CD8-positive, alpha-beta memory T cell (primary cell): ENCODE results near the gene IL37. TPM values are rescaled to one million over a fixed set of nuclear protein-coding genes. Genes with fewer than 3 reads are reported as not detected.

ENCODE experiments used
- CTCF ChIA-PET: fragments of 350-600 bp; sonication (Branson Sonifier 250); formaldehyde crosslinking; loops from one replicate; lab custom pipeline; 2021; ENCODE audit warnings: antibody characterized with exemption; lab: Charles Lee
- POLR2A ChIA-PET: fragments of 350-600 bp; sonication (Branson Sonifier 250); formaldehyde crosslinking; loops from one replicate; lab custom pipeline; 2021; ENCODE audit warnings: antibody characterized with exemption; lab: Charles Lee
- DNase-seq, 5 donors: peaks; one replicate each; pipeline versions ENCODE4 v3.0.0 to v3.0.0-alpha.2; 2020 to 2022; ENCODE audit warnings: mixed read lengths in 1 of 5
- H3K27ac ChIP-seq: one replicate; pipeline ENCODE4 v1.7.0; 2013; ENCODE audit warnings: low read depth, mild to moderate bottlenecking, low read length, moderate library complexity
- H3K27me3 ChIP-seq: 2 replicates; pipeline ENCODE4 v1.7.0; 2013; ENCODE audit warnings: low read length, mild to moderate bottlenecking; ENCODE audit not compliant: insufficient read depth, poor library complexity, severe bottlenecking
- H3K36me3 ChIP-seq: 2 replicates; pipeline ENCODE4 v1.7.0; 2013; ENCODE audit warnings: mild to moderate bottlenecking, low read length, moderate library complexity; ENCODE audit not compliant: insufficient read depth
- H3K4me1 ChIP-seq: 2 replicates; pipeline ENCODE4 v1.7.0; 2013; ENCODE audit warnings: mild to moderate bottlenecking, low read length, moderate library complexity; ENCODE audit not compliant: insufficient read depth
- H3K4me3 ChIP-seq: 2 replicates; pipeline ENCODE4 v1.7.0; 2013; ENCODE audit warnings: mild to moderate bottlenecking, low read length
- H3K9me3 ChIP-seq: 2 replicates; pipeline ENCODE4 v1.7.0; 2013; ENCODE audit warnings: mild to moderate bottlenecking, low read length
- H3K27ac Mint-ChIP-seq, 8 donors: one replicate each; pipeline ENCODE4 v1.8.0; 2020 to 2021; ENCODE audit warnings: mixed read lengths in 8 of 8, mild to moderate bottlenecking in 6 of 8, inconsistent platforms in 3 of 8, moderate library complexity in 3 of 8
- H3K27me3 Mint-ChIP-seq, 2 donors: one replicate each; pipeline ENCODE4 v1.8.0; 2020 to 2021; ENCODE audit warnings: mixed read lengths in 2 of 2, mild to moderate bottlenecking in 1 of 2, moderate library complexity in 1 of 2
- H3K36me3 Mint-ChIP-seq, 3 donors: one replicate each; pipeline ENCODE4 v1.8.0; 2020 to 2021; ENCODE audit warnings: mixed read lengths in 3 of 3, inconsistent platforms in 1 of 3, mild to moderate bottlenecking in 1 of 3
- H3K4me1 Mint-ChIP-seq, 3 donors: one replicate each; pipeline ENCODE4 v1.8.0; 2020 to 2021; ENCODE audit warnings: mixed read lengths in 3 of 3, inconsistent platforms in 1 of 3, mild to moderate bottlenecking in 1 of 3
- H3K4me3 Mint-ChIP-seq, 7 donors: one replicate each; pipeline ENCODE4 v1.8.0; 2020 to 2021; ENCODE audit warnings: mixed read lengths in 7 of 7, mild to moderate bottlenecking in 6 of 7, moderate library complexity in 4 of 7, inconsistent platforms in 2 of 7
- H3K9me3 Mint-ChIP-seq, 5 donors: one replicate each; pipeline ENCODE4 v1.8.0; 2020 to 2022; ENCODE audit warnings: mixed read lengths in 5 of 5, mild to moderate bottlenecking in 3 of 5, moderate library complexity in 2 of 5, inconsistent platforms in 1 of 5
- polyA plus RNA-seq: library from polyadenylated mRNA; unstranded; fragments of 300-500 nt; fragmentation: Illumina TruSeq; gene quantifications from one replicate; pipeline ENCODE4 v1.2.3, GENCODE V29; 2021
- total RNA-seq, 2 experiments: library from RNA; stranded (reverse); gene quantifications; one replicate each; pipeline ENCODE4 v1.2.3, GENCODE V29; 2021

IL37 gene
- total and polyA plus RNA-seq, 3 experiments from 2014 or later = not detected

DNA sequence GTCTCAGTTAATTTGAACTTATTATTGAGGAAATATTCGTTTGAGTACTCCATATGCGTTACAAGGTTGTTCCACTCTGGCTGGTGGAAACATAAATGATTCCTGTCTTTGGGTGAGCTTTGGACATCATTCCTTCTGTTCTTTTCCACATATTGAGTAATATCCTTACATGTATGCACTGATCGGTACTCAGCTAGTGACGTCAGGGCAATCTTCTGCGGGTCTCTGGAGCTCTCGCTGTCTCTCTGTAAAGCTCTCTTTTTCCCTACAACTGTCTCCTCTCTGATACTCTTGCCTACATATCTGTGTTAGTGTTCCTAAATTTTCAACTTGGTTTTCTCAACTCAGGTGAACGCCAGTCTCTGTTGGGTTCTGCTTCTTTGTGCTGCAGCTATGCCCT lies 43.4 kb downstream of the IL37 start:
- H3K9me3 Mint-ChIP-seq = peaks cover 0 to 5% (median 0%) of the 10 kb centered on the region in 5 donors
- Histone ChIP-seq H3K4me3 (no peak overlapping the region), H3K4me1 (no peaks in the 10 kb centered on the region), H3K36me3 (no peaks in the 10 kb centered on the region), H3K27ac (no peak overlapping the region), H3K9me3 (no peaks in the 10 kb centered on the region), H3K27me3 (peaks cover 7% of the 10 kb centered on the region)
- no peak for DNase-seq
- peaks cover 13 to 41% of the 10 kb centered on the region in 2 donors for H3K27me3 Mint-ChIP-seq
- H3K36me3 Mint-ChIP-seq = no peaks in the 10 kb centered on the region
- H3K4me1 Mint-ChIP-seq = no peaks in the 10 kb centered on the region
- H3K4me3 Mint-ChIP-seq = no peak overlapping the region
- H3K27ac Mint-ChIP-seq = no peak overlapping the region
- ChIA-PET POLR2A (no interaction called here), CTCF (interaction anchor here (1.0 to 2.2 kb wide), 2 partner anchors 13 to 204 kb away, joined by 4 to 9 read pairs; no protein-coding TSS in a partner anchor)

DNA sequence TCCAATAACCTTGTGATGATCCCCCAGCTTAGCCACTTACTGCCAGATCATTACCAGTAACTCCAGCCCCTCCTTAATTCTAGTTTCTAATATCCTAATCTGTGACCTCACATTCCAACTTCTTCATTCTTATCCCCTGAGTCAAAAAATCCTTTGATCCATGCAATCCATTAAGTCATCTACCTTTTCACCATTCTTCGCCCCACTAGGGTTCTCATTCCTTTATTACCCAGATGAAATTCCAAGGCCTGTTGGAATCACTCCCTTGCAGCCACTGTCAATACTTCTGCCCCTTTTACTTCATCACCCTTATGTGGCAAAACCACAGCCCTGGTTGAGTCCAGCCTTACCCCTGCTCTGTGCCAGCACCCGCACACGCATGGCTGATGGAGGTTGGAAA lies 46.5 kb downstream of the IL37 start:
- H3K36me3 ChIP-seq = no peaks in the 10 kb centered on the region
- peaks cover 0 to 18% of the 10 kb centered on the region in 2 donors for H3K27me3 Mint-ChIP-seq
- CTCF ChIA-PET = interaction anchor here (1.1 to 1.7 kb wide), 2 partner anchors 16 to 214 kb away, joined by 3 to 6 read pairs; no protein-coding TSS in a partner anchor
- no peak overlapping the region for H3K4me3 Mint-ChIP-seq
- no peak overlapping the region for H3K4me3 ChIP-seq
- no peak overlapping the region for H3K27ac ChIP-seq
- no peak overlapping the region for H3K27ac Mint-ChIP-seq
- POLR2A ChIA-PET = no interaction called here
- no peaks in the 10 kb centered on the region for H3K36me3 Mint-ChIP-seq
- H3K9me3 Mint-ChIP-seq = no peaks in the 10 kb centered on the region
- H3K9me3 ChIP-seq = no peaks in the 10 kb centered on the region
- H3K4me1 ChIP-seq = no peaks in the 10 kb centered on the region
- DNase-seq = no peak
- peaks cover 7% of the 10 kb centered on the region for H3K27me3 ChIP-seq
- no peaks in the 10 kb centered on the region for H3K4me1 Mint-ChIP-seq

GRCh38 chr2:112958428-112959108 lies 47.6 kb downstream of the IL37 start:
- no peak overlapping the region for H3K27ac ChIP-seq
- no peaks in the 10 kb centered on the region for H3K4me1 Mint-ChIP-seq
- no peaks in the 10 kb centered on the region for H3K9me3 ChIP-seq
- no peaks in the 10 kb centered on the region for H3K4me1 ChIP-seq
- no peaks in the 10 kb centered on the region for H3K36me3 ChIP-seq
- no peak overlapping the region for H3K27ac Mint-ChIP-seq
- ChIA-PET POLR2A (no interaction called here), CTCF (interaction anchor here (1.0 to 1.7 kb wide), 6 partner anchors 12 to 215 kb away, joined by 3 to 8 read pairs (median 4); partner anchors contain the start of gene IL36G)
- H3K4me3 ChIP-seq = no peak overlapping the region
- H3K27me3 ChIP-seq = peaks cover 7% of the 10 kb centered on the region
- peaks cover 0 to 11% of the 10 kb centered on the region in 2 donors for H3K27me3 Mint-ChIP-seq
- no peaks in the 10 kb centered on the region for H3K9me3 Mint-ChIP-seq
- no peak overlapping the region for H3K4me3 Mint-ChIP-seq
- peak in 3 of 5 donors; percentile 30 to 50 (median 46) for DNase-seq
- H3K36me3 Mint-ChIP-seq = no peaks in the 10 kb centered on the region

GRCh38 chr2:112959109-112959812 lies 48.3 kb downstream of the IL37 start:
- Histone ChIP-seq H3K4me1 (no peaks in the 10 kb centered on the region), H3K36me3 (no peaks in the 10 kb centered on the region), H3K4me3 (no peak overlapping the region), H3K9me3 (no peaks in the 10 kb centered on the region), H3K27ac (no peak overlapping the region), H3K27me3 (peaks cover 7% of the 10 kb centered on the region)
- Mint-ChIP-seq H3K4me3 (no peak overlapping the region), H3K27ac (no peak overlapping the region), H3K27me3 (peaks cover 0 to 12% of the 10 kb centered on the region in 2 donors), H3K4me1 (no peaks in the 10 kb centered on the region), H3K9me3 (no peaks in the 10 kb centered on the region), H3K36me3 (no peaks in the 10 kb centered on the region)
- POLR2A ChIA-PET = no interaction called here
- CTCF ChIA-PET = interaction anchor here (1.0 to 1.9 kb wide), 6 partner anchors 11 to 210 kb away, joined by 3 to 8 read pairs (median 6); partner anchors contain the start of gene IL36G
- no peak for DNase-seq

DNA sequence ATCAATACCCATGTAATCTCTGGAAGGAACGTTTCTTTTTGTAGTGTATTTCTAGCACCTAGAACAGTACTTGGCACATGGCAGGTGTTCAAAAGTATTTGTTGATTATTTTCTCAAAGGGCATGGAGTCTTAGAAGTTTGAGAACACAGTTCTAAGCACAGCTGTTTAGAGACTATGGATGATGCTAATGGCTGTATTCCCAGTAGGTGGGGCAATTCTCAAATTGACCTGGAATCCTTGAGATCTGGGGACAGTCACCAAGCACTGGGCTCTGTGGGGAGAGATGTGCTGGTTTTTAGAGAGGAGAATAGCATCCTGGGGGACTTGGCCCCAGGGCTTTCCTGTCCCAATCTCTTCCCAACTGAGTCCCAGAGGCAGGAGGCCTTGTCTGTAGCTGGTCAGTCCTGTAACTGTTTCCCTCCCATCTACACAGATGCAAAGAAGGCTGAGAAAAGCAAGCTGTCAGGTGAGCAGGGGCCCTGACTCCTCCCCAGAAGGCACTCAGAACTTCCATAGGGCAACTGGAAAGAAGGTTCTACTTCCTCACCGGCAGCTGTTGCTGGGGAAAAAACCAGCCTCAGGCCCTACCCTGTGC lies 49.4 kb downstream of the IL37 start:
- no peaks in the 10 kb centered on the region for H3K9me3 Mint-ChIP-seq
- no peak overlapping the region for H3K27ac ChIP-seq
- no peak for DNase-seq
- ChIA-PET CTCF (interaction anchor here (1.0 to 1.9 kb wide), 3 partner anchors 10 to 211 kb away, joined by 3 to 8 read pairs (median 6); partner anchors contain the start of gene IL36G), POLR2A (no interaction called here)
- H3K36me3 Mint-ChIP-seq = no peaks in the 10 kb centered on the region
- no peak overlapping the region for H3K4me3 ChIP-seq
- H3K4me1 ChIP-seq = no peaks in the 10 kb centered on the region
- H3K27me3 ChIP-seq = no peaks in the 10 kb centered on the region
- peaks cover 0 to 5% of the 10 kb centered on the region in 2 donors for H3K27me3 Mint-ChIP-seq
- no peak overlapping the region for H3K27ac Mint-ChIP-seq
- no peaks in the 10 kb centered on the region for H3K36me3 ChIP-seq
- H3K4me3 Mint-ChIP-seq = no peak overlapping the region
- no peaks in the 10 kb centered on the region for H3K4me1 Mint-ChIP-seq
- no peaks in the 10 kb centered on the region for H3K9me3 ChIP-seq

DNA sequence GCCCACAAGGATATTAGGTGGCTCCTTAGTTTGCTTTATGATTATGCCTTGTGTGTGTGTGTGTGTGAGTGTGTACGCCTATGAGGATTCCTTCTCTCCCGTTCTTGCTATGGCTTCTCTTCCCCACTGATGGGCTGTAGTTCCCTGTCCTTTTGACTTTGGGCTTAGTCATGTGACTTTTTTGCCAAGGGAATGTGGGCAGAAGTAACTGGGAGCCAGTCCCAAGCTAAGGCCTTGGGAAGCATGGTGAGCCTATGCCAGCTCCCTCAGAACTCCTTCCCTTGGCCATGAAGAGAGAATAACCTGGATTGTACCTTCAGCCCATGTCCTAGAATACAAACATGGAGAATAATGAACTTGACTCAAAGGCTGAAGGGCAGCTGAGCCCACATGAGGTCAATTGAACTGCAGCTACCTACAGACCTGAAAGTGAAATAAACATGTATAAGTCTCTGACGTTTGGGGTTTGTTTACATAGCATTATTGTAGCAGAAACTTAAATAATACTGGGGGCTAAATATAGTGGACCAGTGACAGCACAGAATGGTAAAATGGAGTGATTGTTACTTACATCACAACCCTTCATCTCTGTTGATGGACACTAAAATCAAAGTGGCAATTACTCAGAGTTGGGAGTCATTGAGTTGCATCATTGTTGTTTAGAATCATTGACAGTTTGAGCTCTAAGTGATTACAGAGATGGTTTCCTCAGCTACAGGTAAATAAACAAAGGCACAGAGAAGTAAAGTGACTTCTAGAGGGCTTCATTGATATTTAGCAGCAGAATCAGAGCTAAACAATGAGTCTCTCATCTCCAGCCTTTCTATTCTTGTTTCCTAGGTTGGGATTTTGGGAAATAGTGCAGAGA lies 51.6 kb downstream of the IL37 start:
- Histone ChIP-seq H3K36me3 (no peaks in the 10 kb centered on the region), H3K4me1 (no peaks in the 10 kb centered on the region), H3K4me3 (no peak overlapping the region), H3K27ac (no peak overlapping the region), H3K9me3 (no peaks in the 10 kb centered on the region), H3K27me3 (no peaks in the 10 kb centered on the region)
- H3K27ac Mint-ChIP-seq = peak overlapping the region in 2 of 8 donors; percentile 33 to 39
- H3K4me3 Mint-ChIP-seq = no peak overlapping the region
- peaks cover 0 to 5% of the 10 kb centered on the region in 2 donors for H3K27me3 Mint-ChIP-seq
- DNase-seq = no peak
- no peaks in the 10 kb centered on the region for H3K36me3 Mint-ChIP-seq
- POLR2A ChIA-PET = no interaction called here
- no peaks in the 10 kb centered on the region for H3K9me3 Mint-ChIP-seq
- CTCF ChIA-PET = interaction anchor here (0.6 to 1.7 kb wide), 3 partner anchors 21 to 213 kb away, joined by 3 to 4 read pairs (median 3); no protein-coding TSS in a partner anchor
- H3K4me1 Mint-ChIP-seq = no peaks in the 10 kb centered on the region

- Mint-ChIP-seq H3K36me3 (no peaks in the 10 kb centered on the region), H3K9me3 (peaks cover 0 to 2% (median 0%) of the 10 kb centered on the region in 5 donors), H3K27ac (no peak overlapping the region), H3K4me1 (peaks cover 0 to 6% (median 5%) of the 10 kb centered on the region in 3 donors), H3K27me3 (peaks cover 0 to 7% of the 10 kb centered on the region in 2 donors), H3K4me3 (no peak overlapping the region)
- ChIA-PET POLR2A (no interaction called here), CTCF (interaction anchor here (0.9 kb wide), 1 partner anchor 11 kb away, joined by 4 read pairs; the partner anchor contains the start of gene IL36G)
- Histone ChIP-seq H3K9me3 (no peaks in the 10 kb centered on the region), H3K27ac (no peak overlapping the region), H3K27me3 (no peaks in the 10 kb centered on the region), H3K4me1 (no peaks in the 10 kb centered on the region), H3K36me3 (no peaks in the 10 kb centered on the region), H3K4me3 (no peak overlapping the region)
- DNase-seq = no peak
Observed at GRCh38 chr2:112967023-112967422, 56.1 kb downstream of the IL37 start.
